Neural progenitor cell (in vitro differentiated cells): Measurements from ENCODE around the gene FBXO10. TPM values are rescaled to one million over a fixed set of nuclear protein-coding genes. Genes with fewer than 3 reads are reported as not detected.

Source experiments
- DNase-seq: peaks from one replicate; pipeline ENCODE4 v3.0.0-alpha.2; 2016; ENCODE audit warnings: low spot score
- H2AFZ ChIP-seq: fragments of 200-600 bp; sonication (generic); replicated peaks from 2 replicates; pipeline ENCODE4 v1.6.1; 2016; ENCODE audit warnings: antibody characterized with exemption
- H3F3A ChIP-seq: fragments of 200-600 bp; sonication (generic); 2 replicates; pipeline ENCODE4 v1.6.1; 2016; ENCODE audit warnings: antibody characterized with exemption, low read depth
- H3K27ac ChIP-seq: fragments of 200-600 bp; sonication (generic); 2 replicates; pipeline ENCODE4 v1.5.1; 2016; ENCODE audit warnings: mild to moderate bottlenecking
- H3K27me3 ChIP-seq: fragments of 200-600 bp; sonication (generic); 2 replicates; pipeline ENCODE4 v1.6.1; 2016; ENCODE audit warnings: mild to moderate bottlenecking, moderate library complexity
- H3K36me3 ChIP-seq: fragments of 200-600 bp; sonication (generic); 2 replicates; pipeline ENCODE4 v1.5.1; 2016
- H3K4me1 ChIP-seq: fragments of 200-600 bp; sonication (generic); 2 replicates; pipeline ENCODE4 v1.6.1; 2016; ENCODE audit warnings: mixed run types
- H3K4me2 ChIP-seq: fragments of 200-600 bp; sonication (generic); 2 replicates; pipeline ENCODE4 v1.6.1; 2016
- H3K4me3 ChIP-seq: fragments of 200-600 bp; sonication (generic); 2 replicates; pipeline ENCODE4 v1.5.1; 2016
- H3K79me2 ChIP-seq: fragments of 200-600 bp; sonication (generic); 2 replicates; pipeline ENCODE4 v1.6.1; 2016; ENCODE audit warnings: low read depth
- H3K9ac ChIP-seq: fragments of 200-600 bp; sonication (generic); 2 replicates; pipeline ENCODE4 v1.6.1; 2016
- H3K9me3 ChIP-seq: fragments of 200-600 bp; sonication (generic); 2 replicates; pipeline ENCODE4 v1.5.1; 2016; ENCODE audit warnings: low read depth
- H4K20me1 ChIP-seq: fragments of 200-600 bp; sonication (generic); 2 replicates; pipeline ENCODE4 v1.6.1; 2016; ENCODE audit warnings: low read depth
- H3K27ac Mint-ChIP-seq: 3 replicates; pipeline ENCODE4 v1.8.0; 2021; ENCODE audit warnings: mixed read lengths
- H3K27me3 Mint-ChIP-seq: 2 replicates; pipeline ENCODE4 v1.8.0; 2022; ENCODE audit warnings: low read depth, mild to moderate bottlenecking, inconsistent platforms, moderate library complexity, mixed read lengths; ENCODE audit not compliant: insufficient read depth
- H3K36me3 Mint-ChIP-seq: 3 replicates; pipeline ENCODE4 v1.8.0; 2021; ENCODE audit warnings: mixed read lengths
- H3K4me1 Mint-ChIP-seq: 3 replicates; pipeline ENCODE4 v1.8.0; 2021; ENCODE audit warnings: mixed read lengths
- H3K4me3 Mint-ChIP-seq: 3 replicates; pipeline ENCODE4 v1.8.0; 2021; ENCODE audit warnings: mild to moderate bottlenecking, moderate library complexity, mixed read lengths
- H3K9me3 Mint-ChIP-seq: 3 replicates; pipeline ENCODE4 v1.8.0; 2020; ENCODE audit warnings: mixed read lengths
- CTCF ChIP-seq: fragments of 200-600 bp; sonication (generic); IDR thresholded peaks from 2 replicates; pipeline ENCODE4 v1.5.1; 2017; ENCODE audit warnings: antibody characterized with exemption, mild to moderate bottlenecking
- EZH2 ChIP-seq: fragments of 200-600 bp; sonication (generic); IDR thresholded peaks from 2 replicates; pipeline ENCODE4 v1.6.1; 2017; ENCODE audit warnings: antibody characterized with exemption, mild to moderate bottlenecking, moderate library complexity
- EZH2phosphoT487 ChIP-seq: fragments of 200-600 bp; sonication (generic); IDR thresholded peaks from 2 replicates; pipeline ENCODE4 v1.6.1; 2017; ENCODE audit warnings: antibody characterized with exemption
- total RNA-seq: library from RNA; depleted of rRNA; stranded (reverse); fragments of >200 nt; gene quantifications from 2 replicates; pipeline ENCODE4 v1.2.3, GENCODE V29; 2015; ENCODE audit warnings: low replicate concordance

Gene FBXO10
- total RNA-seq, 1 donor from 2014 or later: 13.4 TPM

DNA sequence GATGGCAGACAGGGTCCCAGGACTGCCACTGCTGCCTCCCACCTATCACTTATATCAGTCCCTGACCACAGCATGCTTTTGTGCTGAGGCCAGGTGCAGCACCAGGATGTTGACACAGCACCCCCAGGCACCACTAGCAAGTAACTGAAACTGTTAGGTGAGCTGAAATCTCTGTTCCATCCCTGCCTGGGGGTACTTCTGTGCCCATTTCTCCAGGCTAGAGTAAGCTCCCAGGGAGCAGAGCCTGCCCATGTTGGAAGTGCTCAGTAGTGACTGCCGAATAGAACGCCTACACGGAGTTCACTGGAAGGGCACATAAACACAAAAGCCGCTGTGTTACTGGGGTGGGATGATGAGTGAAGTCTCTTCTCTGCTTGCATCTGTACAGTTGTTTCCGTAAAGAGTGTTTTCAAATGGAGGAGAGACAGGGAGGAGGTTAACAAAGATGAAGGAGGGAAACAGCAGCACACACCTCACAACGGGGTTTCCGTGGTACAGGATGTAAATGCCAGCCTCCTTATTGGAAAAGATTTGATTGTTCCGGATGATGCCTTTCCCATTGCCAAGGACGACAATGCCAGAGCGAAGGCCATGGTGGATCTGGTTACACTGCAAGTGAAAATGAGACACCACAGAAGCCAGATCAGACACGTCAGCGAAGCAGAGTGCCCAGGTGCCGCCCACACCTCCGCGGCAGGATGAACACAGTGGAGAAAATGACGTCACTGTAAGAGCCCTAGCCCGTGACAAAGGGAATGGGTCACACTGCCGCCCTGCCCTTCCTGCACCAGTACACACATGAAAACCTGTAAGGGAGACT lies 47.3 kb downstream of the FBXO10 start:
- DNase-seq: no peak
- H3K27ac ChIP-seq: no peak overlapping the region
- H3K9me3 Mint-ChIP-seq: no peaks in the 10 kb centered on the region
- peaks cover 2% of the 10 kb centered on the region for H3K27me3 Mint-ChIP-seq
- H3K27ac Mint-ChIP-seq: no peak overlapping the region
- no peak overlapping the region for H3K4me2 ChIP-seq
- H3K36me3 Mint-ChIP-seq: peaks cover 43% of the 10 kb centered on the region
- H3K9me3 ChIP-seq: no peaks in the 10 kb centered on the region
- H3K4me1 Mint-ChIP-seq: peaks cover 3% of the 10 kb centered on the region
- no peaks in the 10 kb centered on the region for H3K27me3 ChIP-seq
- TF ChIP-seq EZH2: no peak
- no peak for TF ChIP-seq EZH2phosphoT487
- no peak for TF ChIP-seq CTCF
- no peak overlapping the region for H3K4me3 ChIP-seq
- no peak overlapping the region for H2AFZ ChIP-seq
- no peak overlapping the region for H3K9ac ChIP-seq
- no peaks in the 10 kb centered on the region for H3F3A ChIP-seq
- H3K4me3 Mint-ChIP-seq: no peak overlapping the region
- no peaks in the 10 kb centered on the region for H4K20me1 ChIP-seq
- H3K36me3 ChIP-seq: no peaks in the 10 kb centered on the region
- no peaks in the 10 kb centered on the region for H3K79me2 ChIP-seq
- H3K4me1 ChIP-seq: peaks cover under 1% of the 10 kb centered on the region

DNA sequence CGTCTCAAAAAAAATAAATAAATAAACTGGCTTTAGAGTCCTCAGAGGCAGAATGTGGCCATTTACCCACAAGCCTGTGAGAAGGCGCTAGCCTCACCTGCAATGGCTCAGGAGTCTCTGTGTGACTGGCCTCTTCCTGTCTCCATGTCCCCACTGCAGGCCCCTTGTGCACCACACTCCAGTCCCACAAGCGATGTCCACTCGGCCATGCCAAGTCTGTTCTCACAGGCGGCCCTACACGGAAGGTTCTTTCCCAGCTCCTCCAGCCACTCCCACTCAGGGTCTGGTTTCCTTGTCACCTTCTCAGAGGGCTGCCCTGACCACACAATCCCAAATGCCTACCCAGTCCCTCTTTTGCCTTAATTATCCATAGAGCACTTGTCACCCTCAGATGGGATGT lies 52.3 kb downstream of the FBXO10 start:
- Mint-ChIP-seq H3K9me3 (no peaks in the 10 kb centered on the region), H3K27ac (no peak overlapping the region), H3K27me3 (peaks cover 2% of the 10 kb centered on the region), H3K4me1 (peaks cover under 1% of the 10 kb centered on the region), H3K4me3 (no peak overlapping the region), H3K36me3 (peaks cover 45% of the 10 kb centered on the region)
- H2AFZ ChIP-seq: no peak overlapping the region
- H3F3A ChIP-seq: no peaks in the 10 kb centered on the region
- no peak overlapping the region for H3K4me2 ChIP-seq
- DNase-seq: no peak
- no peaks in the 10 kb centered on the region for H4K20me1 ChIP-seq
- no peak overlapping the region for H3K9ac ChIP-seq
- no peaks in the 10 kb centered on the region for H3K36me3 ChIP-seq
- no peaks in the 10 kb centered on the region for H3K79me2 ChIP-seq
- no peak overlapping the region for H3K4me3 ChIP-seq
- TF ChIP-seq CTCF: no peak
- TF ChIP-seq EZH2phosphoT487: no peak
- no peak for TF ChIP-seq EZH2
- no peaks in the 10 kb centered on the region for H3K4me1 ChIP-seq
- no peak overlapping the region for H3K27ac ChIP-seq
- no peaks in the 10 kb centered on the region for H3K9me3 ChIP-seq
- no peaks in the 10 kb centered on the region for H3K27me3 ChIP-seq

DNA sequence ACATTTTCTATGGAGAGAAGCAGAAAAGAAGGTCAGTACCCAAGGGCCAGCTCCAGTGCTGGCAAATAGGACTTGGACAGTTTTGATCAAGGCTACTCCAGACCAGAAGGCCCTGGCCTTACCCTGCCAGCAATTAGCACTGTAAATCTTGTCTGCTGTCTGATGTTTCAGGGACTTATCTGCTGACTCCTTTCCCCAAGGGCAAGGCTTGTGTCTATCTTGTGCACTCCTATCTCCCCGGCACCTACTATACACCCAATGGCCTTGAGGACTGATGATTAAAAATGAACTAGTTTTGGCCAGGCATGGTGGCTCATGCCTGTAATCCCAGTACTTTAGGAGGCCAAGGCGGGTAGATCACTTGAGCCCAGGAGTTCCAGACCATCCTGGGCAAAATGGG lies 53.2 kb downstream of the FBXO10 start:
- H3K9ac ChIP-seq: no peak overlapping the region
- no peaks in the 10 kb centered on the region for H3K79me2 ChIP-seq
- H2AFZ ChIP-seq: no peak overlapping the region
- no peak overlapping the region for H3K4me3 Mint-ChIP-seq
- no peak for DNase-seq
- no peaks in the 10 kb centered on the region for H3K4me1 ChIP-seq
- H3K36me3 ChIP-seq: no peaks in the 10 kb centered on the region
- no peak overlapping the region for H3K4me2 ChIP-seq
- H3K9me3 ChIP-seq: no peaks in the 10 kb centered on the region
- H3K27ac Mint-ChIP-seq: no peak overlapping the region
- peaks cover 2% of the 10 kb centered on the region for H3K27me3 Mint-ChIP-seq
- peaks cover 41% of the 10 kb centered on the region for H3K36me3 Mint-ChIP-seq
- H3K4me3 ChIP-seq: no peak overlapping the region
- no peaks in the 10 kb centered on the region for H4K20me1 ChIP-seq
- no peaks in the 10 kb centered on the region for H3K9me3 Mint-ChIP-seq
- TF ChIP-seq EZH2phosphoT487 (no peak), CTCF (no peak), EZH2 (no peak)
- H3K27ac ChIP-seq: no peak overlapping the region
- no peaks in the 10 kb centered on the region for H3K4me1 Mint-ChIP-seq
- no peaks in the 10 kb centered on the region for H3F3A ChIP-seq
- H3K27me3 ChIP-seq: no peaks in the 10 kb centered on the region
